ENCODE results near the gene LCA5L. TPM values are rescaled to one million over a fixed set of nuclear protein-coding genes. Genes with fewer than 3 reads are reported as not detected.
A peak's percentile ranks its signal among the peaks of the same experiment; 100 is the strongest.
"Not testable (repeated sequence)": the region's sequence is repeated elsewhere in the genome, so short reads cannot be mapped to it uniquely, and the experiment has no call there.

Gene LCA5L
- total RNA-seq, 2 experiments from 2014 or later: 0.47 TPM; not detected in 1

DNA sequence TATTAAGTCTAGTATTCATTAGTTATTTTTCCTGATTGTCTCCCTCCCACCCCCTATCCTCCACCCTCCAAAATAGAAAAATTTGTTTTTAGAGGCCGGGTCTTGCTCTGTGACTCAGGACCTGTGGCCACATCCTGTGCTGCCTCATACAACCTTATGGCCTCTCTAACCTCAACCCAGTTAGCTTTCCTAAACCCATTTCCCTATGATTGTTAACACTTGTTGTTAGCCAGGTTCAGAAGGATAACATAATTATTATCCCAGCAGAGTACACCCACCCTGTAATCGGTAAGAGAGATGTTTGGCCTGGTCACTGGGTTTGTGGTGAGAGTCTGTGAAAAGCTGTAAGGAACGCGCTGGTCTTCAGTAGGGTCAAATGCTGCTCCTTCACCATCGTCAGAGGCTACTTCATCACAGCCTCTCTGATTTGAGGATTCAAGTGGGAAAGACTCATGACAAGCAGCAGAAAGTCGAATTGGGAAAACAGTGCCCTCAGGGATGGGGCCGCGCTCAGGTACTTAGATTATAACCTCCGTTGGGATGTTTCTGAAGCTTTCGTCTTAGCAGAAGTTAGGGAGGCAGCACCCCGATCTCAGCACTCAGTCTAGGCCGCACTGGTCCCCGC, 60.8 kb downstream of the LCA5L start:
- Mint-ChIP-seq H3K27ac (peak overlapping the region; percentile 43), H3K27me3 (ENCODE audit: low read depth) (no peaks in the 10 kb centered on the region), H3K4me3 (no peak overlapping the region), H3K36me3 (ENCODE audit: low read depth) (peaks cover 5% of the 10 kb centered on the region), H3K9me3 (ENCODE audit: insufficient read depth) (no peaks in the 10 kb centered on the region), H3K4me1 (ENCODE audit: low read depth) (peaks cover 49% of the 10 kb centered on the region)
- no peak for DNase-seq
- no peak for ATAC-seq
- ChIA-PET CTCF (interaction anchor here (1.9 to 2.3 kb wide), 2 partner anchors 11 to 57 kb away, joined by 5 to 7 read pairs; no protein-coding TSS in a partner anchor), POLR2A (interaction anchor here (0.6 to 1.5 kb wide), 5 partner anchors 35 to 202 kb away, joined by 3 read pairs; partner anchors contain the start of gene PSMG1)

DNA sequence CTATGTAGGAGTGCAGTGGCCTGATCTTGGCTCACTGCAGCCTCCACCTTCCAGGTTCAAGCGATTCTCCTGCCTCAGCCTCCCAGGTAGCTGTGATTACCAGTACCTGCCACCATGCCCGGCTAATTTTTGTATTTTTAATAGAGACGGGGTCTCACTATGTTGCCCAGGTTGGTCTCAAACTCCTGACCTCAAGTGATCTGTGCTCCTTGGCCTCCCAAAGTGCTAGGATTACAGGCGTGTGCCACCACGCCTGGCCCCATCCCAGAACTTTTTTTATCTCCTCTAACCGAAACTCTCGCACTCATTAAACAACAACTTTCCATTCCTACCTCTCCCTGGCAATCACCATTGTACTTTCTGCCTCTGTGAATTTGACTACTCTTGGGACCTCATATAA, 63.5 kb downstream of the LCA5L start:
- DNase-seq; POLR2A ChIA-PET; CTCF ChIA-PET; H3K4me3 Mint-ChIP-seq; ATAC-seq; H3K27ac Mint-ChIP-seq; H3K9me3 Mint-ChIP-seq (ENCODE audit: insufficient read depth); H3K27me3 Mint-ChIP-seq (ENCODE audit: low read depth); H3K36me3 Mint-ChIP-seq (ENCODE audit: low read depth): not testable (repeated sequence)
- H3K4me1 Mint-ChIP-seq (ENCODE audit: low read depth): peaks cover 30% of the 10 kb centered on the region

DNA sequence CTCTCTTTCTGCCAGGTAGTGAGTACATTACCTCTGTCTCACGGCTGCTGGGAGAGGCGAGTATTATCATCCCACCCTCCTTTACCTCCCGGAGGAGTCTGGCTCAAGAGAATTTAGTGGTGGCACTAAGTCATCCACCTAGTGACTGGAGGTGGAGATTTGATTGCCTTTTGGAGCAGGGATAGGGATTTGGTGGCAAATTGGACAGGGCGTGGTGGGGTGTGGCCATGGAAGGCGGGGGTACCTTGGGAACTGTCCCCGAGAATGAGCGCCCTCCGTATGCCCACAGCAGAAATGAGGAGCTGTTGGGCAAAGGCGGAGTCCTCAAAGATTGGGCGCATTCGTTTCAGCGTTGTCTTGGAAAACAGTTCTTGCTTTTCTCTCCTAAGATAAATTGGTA, 64.6 kb downstream of the LCA5L start:
- peaks cover 5% of the 10 kb centered on the region for H3K36me3 Mint-ChIP-seq (ENCODE audit: low read depth)
- H3K9me3 Mint-ChIP-seq (ENCODE audit: insufficient read depth): no peaks in the 10 kb centered on the region
- peak overlapping the region; percentile 91 for H3K27ac Mint-ChIP-seq
- ChIA-PET CTCF (interaction anchor here (1.4 kb wide), 1 partner anchor 61 kb away, joined by 3 read pairs; no protein-coding TSS in a partner anchor), POLR2A (interaction anchor here (1.1 to 2.0 kb wide), 2 partner anchors 33 to 66 kb away, joined by 3 to 8 read pairs; no protein-coding TSS in a partner anchor)
- DNase-seq: no peak
- no peaks in the 10 kb centered on the region for H3K27me3 Mint-ChIP-seq (ENCODE audit: low read depth)
- ATAC-seq: no peak
- H3K4me3 Mint-ChIP-seq: peak overlapping the region; percentile 88
- H3K4me1 Mint-ChIP-seq (ENCODE audit: low read depth): peaks cover 27% of the 10 kb centered on the region

DNA sequence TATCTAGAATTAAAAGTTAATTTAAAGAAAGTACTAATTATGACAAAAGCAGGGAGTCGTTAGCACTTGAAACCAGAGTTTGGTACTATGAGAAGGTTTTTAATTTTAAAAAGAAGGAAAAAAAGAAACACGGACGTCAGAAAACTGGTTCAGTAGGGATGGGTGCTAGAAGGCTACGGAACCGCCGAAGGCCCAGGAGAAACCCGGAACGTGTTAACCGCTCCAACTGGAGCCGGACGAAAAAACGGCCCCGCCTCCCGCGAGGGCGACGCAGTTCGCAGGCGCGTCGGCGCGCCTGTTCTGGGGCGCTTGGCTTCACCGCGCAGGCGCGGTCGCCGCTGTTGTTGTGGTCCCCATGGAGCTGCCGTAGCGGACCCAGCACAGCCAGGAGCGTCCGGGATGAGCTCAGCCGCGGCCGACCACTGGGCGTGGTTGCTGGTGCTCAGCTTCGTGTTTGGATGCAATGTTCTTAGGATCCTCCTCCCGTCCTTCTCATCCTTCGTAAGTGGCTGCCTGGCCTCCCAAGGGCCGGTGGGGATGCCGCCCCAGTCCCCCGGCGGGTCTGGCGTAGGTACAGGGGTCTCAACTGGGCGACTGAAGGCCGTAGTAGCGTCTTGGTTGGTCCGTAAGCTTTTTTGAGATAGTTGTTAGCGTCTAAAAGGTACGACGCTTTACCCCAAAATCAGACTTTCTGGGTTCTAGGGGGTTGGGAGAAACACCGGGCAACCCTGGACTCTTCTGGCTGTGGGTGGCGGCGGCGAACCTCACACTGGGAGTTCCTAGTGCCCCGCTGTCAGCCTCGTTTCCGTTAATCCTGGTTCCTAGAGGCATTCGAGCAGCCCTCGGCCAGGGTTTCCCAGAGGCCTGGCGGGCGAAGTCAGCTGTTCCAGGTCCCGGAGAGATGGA, 65.3 kb downstream of the LCA5L start:
- Mint-ChIP-seq H3K9me3 (ENCODE audit: insufficient read depth) (no peaks in the 10 kb centered on the region), H3K4me1 (ENCODE audit: low read depth) (peaks cover 22% of the 10 kb centered on the region), H3K27me3 (ENCODE audit: low read depth) (peaks cover under 1% of the 10 kb centered on the region), H3K4me3 (peak overlapping the region; percentile 88), H3K36me3 (ENCODE audit: low read depth) (peaks cover 5% of the 10 kb centered on the region), H3K27ac (peak overlapping the region; percentile 91)
- POLR2A ChIA-PET: interaction anchor here (0.6 to 2.0 kb wide), 7 partner anchors 9 to 197 kb away, joined by 3 to 13 read pairs (median 7); partner anchors contain the start of genes BRWD1 and PSMG1
- ATAC-seq (peak; percentile 99), DNase-seq (peak; percentile 95)
- CTCF ChIA-PET: interaction anchor here (0.6 to 1.4 kb wide), 3 partner anchors 31 to 196 kb away, joined by 3 read pairs; no protein-coding TSS in a partner anchor

DNA sequence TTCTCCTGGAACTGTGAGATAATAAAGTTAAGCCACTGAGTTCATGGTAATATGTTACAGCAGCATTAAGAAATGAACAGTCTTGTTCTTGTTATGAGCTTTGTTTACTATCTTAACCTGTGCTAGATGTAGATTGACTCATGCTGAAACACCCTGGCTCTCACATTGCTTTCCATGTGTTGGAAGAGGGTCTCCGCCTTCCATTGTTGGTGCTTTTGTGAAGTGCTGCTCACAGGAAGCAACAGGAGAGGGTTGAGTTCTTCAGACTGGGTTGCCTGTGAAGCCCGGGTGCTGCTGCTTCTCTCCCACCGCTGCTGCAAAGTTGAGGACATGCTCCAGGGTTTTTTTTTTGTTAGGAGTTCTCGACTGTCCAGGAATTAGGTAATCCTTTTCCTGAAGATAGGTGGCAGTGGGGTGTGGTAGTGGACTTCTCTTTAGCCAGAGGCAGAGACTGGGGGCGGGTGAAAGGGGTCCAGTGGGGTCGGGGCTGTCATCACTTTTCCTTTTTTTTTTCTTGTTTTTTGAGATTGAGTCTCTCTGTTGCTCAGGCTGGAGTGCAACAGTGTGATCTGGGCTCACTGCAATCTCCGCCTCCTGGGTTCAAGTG, 68.0 kb downstream of the LCA5L start:
- ChIA-PET CTCF (no interaction called here), POLR2A (interaction anchor here (1.0 kb wide), 1 partner anchor 64 kb away, joined by 3 read pairs; the partner anchor contains the start of gene BRWD1)
- Mint-ChIP-seq H3K36me3 (ENCODE audit: low read depth) (peaks cover 4% of the 10 kb centered on the region), H3K27ac (no peak overlapping the region), H3K9me3 (ENCODE audit: insufficient read depth) (no peaks in the 10 kb centered on the region), H3K27me3 (ENCODE audit: low read depth) (peaks cover 8% of the 10 kb centered on the region), H3K4me3 (no peak overlapping the region), H3K4me1 (ENCODE audit: low read depth) (peaks cover 11% of the 10 kb centered on the region)
- DNase-seq (no peak), ATAC-seq (no peak)

DNA sequence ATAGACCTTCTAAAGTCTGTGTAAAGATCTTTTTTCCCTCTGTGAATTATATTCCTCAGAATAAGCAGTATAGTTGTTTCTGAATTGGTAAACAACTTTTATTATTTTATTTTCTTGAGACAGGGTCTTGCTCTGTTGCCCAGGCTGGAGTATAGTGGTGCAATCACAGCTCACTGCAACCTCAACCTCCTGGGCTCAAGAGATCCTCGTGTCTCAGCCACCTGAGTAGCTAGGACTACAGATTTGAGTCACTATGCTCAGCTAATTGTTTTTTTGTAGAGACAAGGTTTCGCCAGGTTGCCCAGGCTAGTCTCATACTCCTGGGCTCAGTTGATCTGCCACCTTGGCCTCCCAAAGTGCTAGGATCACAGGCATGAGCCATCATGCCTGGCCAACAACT, 70.1 kb downstream of the LCA5L start:
- H3K4me1 Mint-ChIP-seq (ENCODE audit: low read depth): peaks cover 3% of the 10 kb centered on the region
- POLR2A ChIA-PET: no interaction called here

DNA sequence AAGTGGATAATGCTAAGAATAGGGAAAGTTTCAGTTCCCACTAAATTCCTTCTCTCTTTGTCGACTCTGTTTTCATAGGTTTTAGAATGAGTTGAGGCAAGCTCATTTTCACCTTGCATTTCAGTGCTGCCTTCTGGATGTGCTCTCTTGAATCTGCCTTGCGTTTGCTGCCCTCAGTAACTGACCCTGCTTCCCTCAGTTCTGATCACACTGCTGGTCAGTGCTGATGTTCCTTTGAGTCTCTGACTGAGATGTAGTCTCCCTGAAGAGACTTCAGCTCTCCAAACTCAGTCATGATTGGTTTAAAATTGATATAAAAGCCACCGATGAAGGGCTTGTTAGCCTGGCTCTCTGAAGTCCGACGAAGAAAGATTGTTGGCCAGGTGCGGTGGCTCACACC, 71.5 kb downstream of the LCA5L start:
- peaks cover 4% of the 10 kb centered on the region for H3K4me1 Mint-ChIP-seq (ENCODE audit: low read depth)
- peaks cover 15% of the 10 kb centered on the region for H3K27me3 Mint-ChIP-seq (ENCODE audit: low read depth)
- DNase-seq (no peak), ATAC-seq (no peak)
- no peaks in the 10 kb centered on the region for H3K36me3 Mint-ChIP-seq (ENCODE audit: low read depth)
- ChIA-PET CTCF (interaction anchor here (1.0 to 2.0 kb wide), 7 partner anchors 11 to 144 kb away, joined by 3 to 18 read pairs (median 4); no protein-coding TSS in a partner anchor), POLR2A (interaction anchor here (1.2 kb wide), 2 partner anchors 26 to 60 kb away, joined by 3 to 4 read pairs; no protein-coding TSS in a partner anchor)
- H3K4me3 Mint-ChIP-seq: no peak overlapping the region
- H3K9me3 Mint-ChIP-seq (ENCODE audit: insufficient read depth): no peaks in the 10 kb centered on the region
- no peak overlapping the region for H3K27ac Mint-ChIP-seq

More for the DNA sequence above, 70.1 kb downstream of the LCA5L start:
- Mint-ChIP-seq H3K27me3 (ENCODE audit: low read depth) (peaks cover 13% of the 10 kb centered on the region), H3K9me3 (ENCODE audit: insufficient read depth) (no peaks in the 10 kb centered on the region), H3K36me3 (ENCODE audit: low read depth) (no peaks in the 10 kb centered on the region), H3K27ac (no peak overlapping the region), H3K4me3 (no peak overlapping the region)
- DNase-seq (no peak), ATAC-seq (no peak)
- CTCF ChIA-PET: no interaction called here

DNA sequence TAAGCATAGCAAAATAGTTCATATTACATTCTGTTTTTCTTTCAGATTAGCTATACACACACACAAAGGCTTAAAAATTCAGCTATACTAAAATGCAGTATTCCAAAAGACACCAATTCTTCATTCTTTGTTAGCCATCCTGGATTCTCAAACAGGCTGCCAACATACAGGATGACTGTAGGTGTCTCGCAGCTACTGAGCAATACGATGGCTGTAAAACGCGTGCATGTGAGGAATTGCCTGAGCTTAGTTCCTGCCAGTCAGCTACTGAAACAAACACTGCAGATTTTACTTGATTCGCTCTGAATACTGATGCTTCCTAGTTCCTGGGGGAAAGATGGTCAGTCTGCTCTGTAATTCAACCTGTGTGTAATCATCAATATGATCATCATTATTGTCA, 71.9 kb downstream of the LCA5L start:
- CTCF ChIA-PET: interaction anchor here (0.8 to 2.0 kb wide), 8 partner anchors 11 to 144 kb away, joined by 3 to 18 read pairs (median 4); no protein-coding TSS in a partner anchor
- Mint-ChIP-seq H3K4me3 (no peak overlapping the region), H3K27ac (no peak overlapping the region), H3K9me3 (ENCODE audit: insufficient read depth) (no peaks in the 10 kb centered on the region), H3K36me3 (ENCODE audit: low read depth) (no peaks in the 10 kb centered on the region), H3K27me3 (ENCODE audit: low read depth) (peaks cover 15% of the 10 kb centered on the region), H3K4me1 (ENCODE audit: low read depth) (peaks cover 4% of the 10 kb centered on the region)
- POLR2A ChIA-PET: interaction anchor here (1.2 kb wide), 2 partner anchors 25 to 59 kb away, joined by 3 to 4 read pairs; no protein-coding TSS in a partner anchor
- DNase-seq (peak; percentile 33), ATAC-seq (peak; percentile 61)

DNA sequence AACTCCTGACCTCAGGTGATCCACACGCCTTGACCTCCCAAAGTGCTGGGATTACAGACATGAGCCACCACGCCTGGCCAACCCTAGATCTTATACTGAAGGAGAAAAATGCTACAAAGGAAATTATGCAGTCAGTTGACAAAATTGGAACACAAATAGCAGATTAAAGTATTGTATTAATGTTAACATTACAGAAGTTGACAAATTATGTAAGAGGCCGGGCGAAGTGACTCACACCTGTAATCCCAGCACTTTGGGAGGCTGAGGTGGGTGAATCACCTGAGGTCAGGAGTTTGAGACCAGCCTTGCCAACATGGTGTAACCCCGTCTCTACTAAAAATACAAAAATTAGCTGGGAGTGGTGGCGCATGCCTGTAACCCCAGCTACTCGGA, 75.7 kb downstream of the LCA5L start:
- not testable (repeated sequence) for DNase-seq; H3K36me3 Mint-ChIP-seq (ENCODE audit: low read depth); H3K27ac Mint-ChIP-seq; H3K4me1 Mint-ChIP-seq (ENCODE audit: low read depth); H3K4me3 Mint-ChIP-seq; H3K9me3 Mint-ChIP-seq (ENCODE audit: insufficient read depth); ATAC-seq
- H3K27me3 Mint-ChIP-seq (ENCODE audit: low read depth): peaks cover 17% of the 10 kb centered on the region
- ChIA-PET CTCF (interaction anchor here (1.2 kb wide), 1 partner anchor 18 kb away, joined by 4 read pairs; no protein-coding TSS in a partner anchor), POLR2A (interaction anchor here (1.2 kb wide), 1 partner anchor 21 kb away, joined by 4 read pairs; no protein-coding TSS in a partner anchor)

DNA sequence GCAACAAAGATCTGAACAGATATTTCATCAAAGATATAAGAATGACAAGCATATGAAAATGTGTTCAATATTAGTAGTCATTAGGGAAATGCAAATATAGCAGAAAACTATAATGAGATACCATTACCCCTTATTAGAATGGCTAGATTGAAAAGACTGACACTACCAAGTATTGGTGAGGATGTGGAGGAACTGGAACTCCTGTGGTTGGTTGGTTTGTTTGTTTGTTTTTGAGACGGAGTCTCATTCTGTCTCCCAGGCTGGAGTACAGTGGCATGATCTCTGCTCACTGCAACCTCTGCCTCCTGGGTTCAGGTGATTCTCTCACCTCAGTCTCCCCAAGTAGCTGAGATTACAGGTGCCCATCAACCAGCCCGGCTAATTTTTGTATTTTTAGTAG, 77.8 kb downstream of the LCA5L start:
- peaks cover 4% of the 10 kb centered on the region for H3K4me1 Mint-ChIP-seq (ENCODE audit: low read depth)
- ChIA-PET POLR2A (no interaction called here), CTCF (no interaction called here)

DNA sequence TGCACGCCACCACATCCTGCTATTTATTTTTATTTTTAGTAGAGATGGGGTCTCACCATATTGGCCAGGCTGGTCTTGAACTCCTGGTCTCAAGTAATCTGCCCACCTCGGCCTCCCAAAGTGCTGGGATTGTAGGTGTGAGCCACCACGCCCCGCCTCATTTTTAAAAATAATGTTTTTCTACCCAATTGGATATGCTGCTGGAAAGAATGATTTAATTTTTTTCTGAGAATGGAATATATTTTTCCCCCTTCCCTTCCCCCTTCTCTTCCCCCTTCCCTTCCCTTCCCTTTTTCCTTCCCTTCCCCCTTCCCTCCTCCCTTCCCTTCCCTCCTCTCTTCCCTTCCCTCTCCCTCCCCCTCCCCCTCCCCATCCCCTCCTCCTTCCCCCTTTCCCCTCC, 79.0 kb downstream of the LCA5L start:
- Mint-ChIP-seq H3K4me1 (ENCODE audit: low read depth) (peaks cover 4% of the 10 kb centered on the region), H3K27ac (no peak overlapping the region), H3K4me3 (no peak overlapping the region), H3K36me3 (ENCODE audit: low read depth) (no peaks in the 10 kb centered on the region), H3K27me3 (ENCODE audit: low read depth) (peaks cover 11% of the 10 kb centered on the region), H3K9me3 (ENCODE audit: insufficient read depth) (no peaks in the 10 kb centered on the region)
- ChIA-PET CTCF (no interaction called here), POLR2A (no interaction called here)
- ATAC-seq (no peak), DNase-seq (no peak)

More for the DNA sequence above, 77.8 kb downstream of the LCA5L start:
- ATAC-seq (no peak), DNase-seq (no peak)
- Mint-ChIP-seq H3K9me3 (ENCODE audit: insufficient read depth) (no peaks in the 10 kb centered on the region), H3K27ac (no peak overlapping the region), H3K27me3 (ENCODE audit: low read depth) (peaks cover 11% of the 10 kb centered on the region), H3K4me3 (no peak overlapping the region), H3K36me3 (ENCODE audit: low read depth) (no peaks in the 10 kb centered on the region)
